ENCODE results near the gene GZMH.

- TF ChIP-seq CTCF (IDR thresholded peaks at IDR 0.05; ENCODE audit: insufficient read depth, low read depth, low read length): no peak
- no peak for TF ChIP-seq EZH2 (IDR thresholded peaks at IDR 0.05; ENCODE audit: insufficient read depth, low read length)
These were observed 43.2 kb downstream of the GZMH start for GRCh38 chr14:24566318-24566717.

All from astrocyte (in vitro differentiated cells and primary cell).